ENCODE measurements around the gene CTSE. TPM values are rescaled to one million over a fixed set of nuclear protein-coding genes. Genes with fewer than 3 reads are reported as not detected.
"Not testable (repeated sequence)": the region's sequence is repeated elsewhere in the genome, so short reads cannot be mapped to it uniquely, and the experiment has no call there.

The CTSE gene
- not detected in 2 replicates for total RNA-seq (2012; rRNA removed)

- Histone ChIP-seq H3K4me2 (ENCODE audit: low read length) (no peak within 1 kb of the TSS), H3K9me3 (replicated peaks; ENCODE audit: low read length) (no peaks in the 10 kb centered on the region), H3K27me3 (ENCODE audit: control insufficient read depth, insufficient read depth, low read length) (peaks cover 13% of the 10 kb centered on the region), H3K36me3 (ENCODE audit: insufficient read depth, low read length) (no peaks in the 10 kb centered on the region), H3K4me1 (ENCODE audit: control insufficient read depth, insufficient read depth, low read length) (peaks cover 12% of the 10 kb centered on the region), H3K9ac (ENCODE audit: low read depth, low read length) (no peak within 1 kb of the TSS), H3K4me3 (ENCODE audit: low read length) (no peak within 1 kb of the TSS)
These were observed at the start of gene CTSE for GRCh38 chr1:206023695-206024094. TSS of gene CTSE (minus strand) at chr1:206023895. CDS start at chr1:206023791, 104 bp downstream.

GRCh38 chr1:206070627-206071304 lies 47.1 kb upstream of the CTSE start:
- peaks cover 48% of the 10 kb centered on the region for H3K27me3 ChIP-seq (ENCODE audit: control insufficient read depth, insufficient read depth, low read length)
- H3K4me3 ChIP-seq (ENCODE audit: low read length), result no peak overlapping the region
- no peaks in the 10 kb centered on the region for H3K9me3 ChIP-seq (replicated peaks; ENCODE audit: low read length)
- H3K9ac ChIP-seq (ENCODE audit: low read depth, low read length), result no peak overlapping the region
- no peak overlapping the region for H3K4me2 ChIP-seq (ENCODE audit: low read length)
- H3K36me3 ChIP-seq (ENCODE audit: insufficient read depth, low read length), result no peaks in the 10 kb centered on the region
- H3K4me1 ChIP-seq (ENCODE audit: control insufficient read depth, insufficient read depth, low read length), result no peaks in the 10 kb centered on the region

- Histone ChIP-seq H3K9ac (ENCODE audit: low read depth, low read length) (no peak overlapping the region), H3K4me2 (ENCODE audit: low read length) (no peak overlapping the region), H3K27me3 (ENCODE audit: control insufficient read depth, insufficient read depth, low read length) (peaks cover 47% of the 10 kb centered on the region), H3K9me3 (replicated peaks; ENCODE audit: low read length) (no peaks in the 10 kb centered on the region), H3K36me3 (ENCODE audit: insufficient read depth, low read length) (no peaks in the 10 kb centered on the region), H3K4me3 (ENCODE audit: low read length) (no peak overlapping the region), H3K4me1 (ENCODE audit: control insufficient read depth, insufficient read depth, low read length) (no peaks in the 10 kb centered on the region)
These were observed 44.6 kb upstream of the CTSE start for GRCh38 chr1:206068314-206068713.

GRCh38 chr1:206067486-206068227 lies 44.0 kb upstream of the CTSE start:
- no peak overlapping the region for H3K4me2 ChIP-seq (ENCODE audit: low read length)
- H3K4me1 ChIP-seq (ENCODE audit: control insufficient read depth, insufficient read depth, low read length), result no peaks in the 10 kb centered on the region
- H3K9me3 ChIP-seq (replicated peaks; ENCODE audit: low read length), result no peaks in the 10 kb centered on the region
- peaks cover 52% of the 10 kb centered on the region for H3K27me3 ChIP-seq (ENCODE audit: control insufficient read depth, insufficient read depth, low read length)
- H3K9ac ChIP-seq (ENCODE audit: low read depth, low read length), result no peak overlapping the region
- H3K36me3 ChIP-seq (ENCODE audit: insufficient read depth, low read length), result no peaks in the 10 kb centered on the region
- H3K4me3 ChIP-seq (ENCODE audit: low read length), result no peak overlapping the region

- Histone ChIP-seq H3K9me3 (replicated peaks; ENCODE audit: low read length) (no peaks in the 10 kb centered on the region), H3K4me2 (ENCODE audit: low read length) (no peak overlapping the region), H3K4me3 (ENCODE audit: low read length) (no peak overlapping the region)
These were observed 42.9 kb upstream of the CTSE start for GRCh38 chr1:206066479-206067171.

GRCh38 chr1:206065547-206066145 lies 42.0 kb upstream of the CTSE start:
- H3K4me3 ChIP-seq (ENCODE audit: low read length), result no peak overlapping the region
- peaks cover 57% of the 10 kb centered on the region for H3K27me3 ChIP-seq (ENCODE audit: control insufficient read depth, insufficient read depth, low read length)
- no peaks in the 10 kb centered on the region for H3K36me3 ChIP-seq (ENCODE audit: insufficient read depth, low read length)
- H3K4me1 ChIP-seq (ENCODE audit: control insufficient read depth, insufficient read depth, low read length), result no peaks in the 10 kb centered on the region
- H3K4me2 ChIP-seq (ENCODE audit: low read length), result no peak overlapping the region
- no peak overlapping the region for H3K9ac ChIP-seq (ENCODE audit: low read depth, low read length)
- no peaks in the 10 kb centered on the region for H3K9me3 ChIP-seq (replicated peaks; ENCODE audit: low read length)

More at GRCh38 chr1:206066479-206067171, 42.9 kb upstream of the CTSE start:
- Histone ChIP-seq H3K4me1 (ENCODE audit: control insufficient read depth, insufficient read depth, low read length) (no peaks in the 10 kb centered on the region), H3K27me3 (ENCODE audit: control insufficient read depth, insufficient read depth, low read length) (peaks cover 56% of the 10 kb centered on the region), H3K36me3 (ENCODE audit: insufficient read depth, low read length) (no peaks in the 10 kb centered on the region), H3K9ac (ENCODE audit: low read depth, low read length) (no peak overlapping the region)

GRCh38 chr1:206064501-206064900 lies 40.8 kb upstream of the CTSE start:
- H3K9ac ChIP-seq (ENCODE audit: low read depth, low read length); H3K9me3 ChIP-seq (replicated peaks; ENCODE audit: low read length); H3K36me3 ChIP-seq (ENCODE audit: insufficient read depth, low read length); H3K4me2 ChIP-seq (ENCODE audit: low read length); H3K4me1 ChIP-seq (ENCODE audit: control insufficient read depth, insufficient read depth, low read length); H3K4me3 ChIP-seq (ENCODE audit: low read length): not testable (repeated sequence)
- H3K27me3 ChIP-seq (ENCODE audit: control insufficient read depth, insufficient read depth, low read length), result peaks cover 56% of the 10 kb centered on the region

GRCh38 chr1:206064001-206064400 lies 40.3 kb upstream of the CTSE start:
- not testable (repeated sequence) for H3K9me3 ChIP-seq (replicated peaks; ENCODE audit: low read length); H3K36me3 ChIP-seq (ENCODE audit: insufficient read depth, low read length); H3K4me2 ChIP-seq (ENCODE audit: low read length); H3K4me3 ChIP-seq (ENCODE audit: low read length); H3K9ac ChIP-seq (ENCODE audit: low read depth, low read length); H3K4me1 ChIP-seq (ENCODE audit: control insufficient read depth, insufficient read depth, low read length)
- H3K27me3 ChIP-seq (ENCODE audit: control insufficient read depth, insufficient read depth, low read length), result peaks cover 52% of the 10 kb centered on the region

- H3K27me3 ChIP-seq (ENCODE audit: control insufficient read depth, insufficient read depth, low read length), result peaks cover 39% of the 10 kb centered on the region
- H3K9ac ChIP-seq (ENCODE audit: low read depth, low read length), result no peak overlapping the region
- no peak overlapping the region for H3K4me2 ChIP-seq (ENCODE audit: low read length)
- no peak overlapping the region for H3K4me3 ChIP-seq (ENCODE audit: low read length)
- no peaks in the 10 kb centered on the region for H3K4me1 ChIP-seq (ENCODE audit: control insufficient read depth, insufficient read depth, low read length)
- H3K9me3 ChIP-seq (replicated peaks; ENCODE audit: low read length), result no peaks in the 10 kb centered on the region
- H3K36me3 ChIP-seq (ENCODE audit: insufficient read depth, low read length), result no peaks in the 10 kb centered on the region
These were observed 38.8 kb upstream of the CTSE start for GRCh38 chr1:206062464-206062863.

GRCh38 chr1:206060844-206061243 lies 37.1 kb upstream of the CTSE start:
- Histone ChIP-seq H3K36me3 (ENCODE audit: insufficient read depth, low read length) (no peaks in the 10 kb centered on the region), H3K9me3 (replicated peaks; ENCODE audit: low read length) (no peaks in the 10 kb centered on the region), H3K9ac (ENCODE audit: low read depth, low read length) (no peak overlapping the region), H3K4me1 (ENCODE audit: control insufficient read depth, insufficient read depth, low read length) (no peaks in the 10 kb centered on the region), H3K4me2 (ENCODE audit: low read length) (no peak overlapping the region), H3K27me3 (ENCODE audit: control insufficient read depth, insufficient read depth, low read length) (peaks cover 30% of the 10 kb centered on the region), H3K4me3 (ENCODE audit: low read length) (no peak overlapping the region)

GRCh38 chr1:206059355-206059915 lies 35.7 kb upstream of the CTSE start:
- H3K27me3 ChIP-seq (ENCODE audit: control insufficient read depth, insufficient read depth, low read length), result peaks cover 27% of the 10 kb centered on the region
- H3K4me3 ChIP-seq (ENCODE audit: low read length), result no peak overlapping the region
- no peak overlapping the region for H3K4me2 ChIP-seq (ENCODE audit: low read length)
- no peaks in the 10 kb centered on the region for H3K36me3 ChIP-seq (ENCODE audit: insufficient read depth, low read length)
- no peaks in the 10 kb centered on the region for H3K9me3 ChIP-seq (replicated peaks; ENCODE audit: low read length)
- H3K4me1 ChIP-seq (ENCODE audit: control insufficient read depth, insufficient read depth, low read length), result no peaks in the 10 kb centered on the region
- H3K9ac ChIP-seq (ENCODE audit: low read depth, low read length), result no peak overlapping the region

Measured in skeletal muscle satellite cell (primary cell).